GM19372 (cell line): ENCODE data around the gene ZNF101.

ENCODE experiments used
- ATAC-seq: cut with Tn5 transposase; IDR thresholded peaks from one replicate; pipeline ENCODE4 v1.9.1; 2021; ENCODE audit warnings: mild to moderate bottlenecking, low read depth, moderate library complexity; ENCODE audit not compliant: unreplicated experiment

The ZNF101 gene

DNA sequence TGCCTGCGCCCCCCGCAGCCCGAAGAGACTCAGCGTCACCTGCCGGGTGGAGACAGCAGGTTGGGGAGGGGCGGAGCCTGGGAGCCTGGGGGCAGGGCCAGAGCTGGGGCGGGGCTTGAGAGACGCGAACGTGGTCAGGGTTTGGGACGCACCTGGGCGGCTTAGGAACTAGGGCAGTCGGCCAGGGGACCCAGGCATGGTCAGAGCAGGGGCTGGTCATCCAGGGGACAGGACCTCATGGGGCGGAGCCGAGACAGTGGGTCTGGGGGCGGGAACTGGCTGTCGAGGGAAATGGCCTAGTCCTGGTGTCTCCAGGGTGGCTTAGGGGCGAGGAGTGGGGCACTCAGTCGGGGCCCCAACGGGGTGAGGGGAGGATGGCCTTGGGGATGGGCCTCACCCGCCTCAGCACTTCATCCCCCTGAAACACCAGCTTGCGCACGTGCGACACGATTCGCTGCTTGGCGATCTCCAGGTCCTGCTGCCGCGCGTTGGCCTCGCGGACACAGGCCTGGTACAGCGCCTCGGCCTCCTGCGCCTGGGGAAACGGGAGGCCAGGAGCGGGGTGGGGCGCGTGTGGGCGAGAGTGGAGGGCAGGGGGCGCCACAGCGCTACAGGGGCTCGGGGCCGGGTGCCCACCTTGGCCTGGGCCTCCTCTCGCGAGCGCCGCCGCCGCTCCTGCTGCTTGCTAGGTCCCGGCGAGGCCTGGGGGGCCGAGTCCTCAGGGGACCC is 31.0 kb upstream of the ZNF101 start:
- no peak for ATAC-seq

DNA sequence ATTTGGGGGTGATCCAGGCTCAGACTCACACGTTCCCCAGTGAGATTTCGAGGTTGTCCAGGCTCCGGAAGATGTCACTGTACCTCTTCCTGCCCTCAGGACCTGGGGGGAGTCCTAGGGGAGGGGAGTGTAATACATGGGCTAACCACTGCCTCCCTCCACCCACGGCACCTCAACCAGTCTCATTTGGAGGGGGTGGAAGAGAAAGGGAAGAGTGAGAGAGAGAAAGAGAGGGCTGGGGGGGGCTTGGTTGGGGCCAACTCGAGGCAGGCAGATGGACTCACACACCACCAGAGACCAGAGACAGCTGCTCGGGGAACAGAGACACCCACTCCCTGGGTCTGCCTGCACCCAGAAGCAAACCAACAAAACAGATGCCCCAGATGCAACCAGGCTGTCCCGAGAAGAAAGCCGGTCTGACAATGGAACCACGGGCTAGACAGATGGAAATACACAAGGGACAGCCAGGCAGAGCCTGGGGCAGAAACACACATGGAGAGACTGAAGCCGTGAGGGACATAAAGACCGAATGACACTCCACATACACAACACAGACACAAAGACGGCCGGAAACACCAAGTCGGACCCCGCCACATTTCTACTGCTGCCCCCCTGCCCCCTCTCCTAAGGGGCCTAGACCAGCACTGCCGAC is 26.0 kb upstream of the ZNF101 start:
- peak; percentile 29 for ATAC-seq

GRCh38 chr19:19643158-19644053 is 25.2 kb upstream of the ZNF101 start, which contains the start of gene GMIP:
Gene GMIP (minus strand): TSS chr19:19643657. CDS start chr19:19643529, 128 bp downstream.
- ATAC-seq: peak; percentile 66

- ATAC-seq: no peak
Measured at GRCh38 chr19:19644054-19644388, 24.6 kb upstream of the ZNF101 start.

DNA sequence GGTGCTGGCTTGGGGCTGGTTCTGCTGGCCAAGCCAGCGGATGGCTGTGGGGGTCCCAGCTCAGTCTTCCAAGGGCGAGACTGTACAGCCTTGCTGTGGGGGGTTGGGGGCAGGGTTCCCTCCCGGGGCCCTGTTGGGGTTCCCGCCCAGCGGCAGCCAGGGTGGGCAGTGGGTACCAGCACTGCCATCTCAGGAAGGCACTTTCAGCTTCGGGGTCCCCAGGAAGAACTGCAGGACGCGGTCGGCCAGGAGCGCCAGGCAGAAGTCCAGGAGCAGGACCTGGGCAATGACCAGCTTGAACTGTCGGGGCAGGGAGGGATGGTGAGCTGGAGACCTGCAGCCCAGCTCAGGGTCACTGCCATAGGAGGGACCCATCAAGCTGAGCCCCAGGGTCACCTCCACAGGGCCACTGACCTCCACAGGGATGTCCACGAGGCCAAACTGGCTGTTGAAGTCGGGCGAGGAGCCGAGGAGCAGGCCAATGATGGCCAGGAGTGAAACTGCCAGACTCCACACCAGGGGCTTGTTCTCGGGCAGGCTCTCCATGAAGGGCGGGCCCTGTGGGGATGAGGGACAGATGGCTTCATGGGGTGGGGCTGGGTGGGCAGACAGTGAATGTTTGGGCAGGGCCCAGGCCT is 23.3 kb upstream of the ZNF101 start:
- no peak for ATAC-seq

GRCh38 chr19:19647037-19647835 is 21.4 kb upstream of the ZNF101 start:
- no peak for ATAC-seq

GRCh38 chr19:19649155-19649554 is 19.5 kb upstream of the ZNF101 start:
- ATAC-seq: no peak

DNA sequence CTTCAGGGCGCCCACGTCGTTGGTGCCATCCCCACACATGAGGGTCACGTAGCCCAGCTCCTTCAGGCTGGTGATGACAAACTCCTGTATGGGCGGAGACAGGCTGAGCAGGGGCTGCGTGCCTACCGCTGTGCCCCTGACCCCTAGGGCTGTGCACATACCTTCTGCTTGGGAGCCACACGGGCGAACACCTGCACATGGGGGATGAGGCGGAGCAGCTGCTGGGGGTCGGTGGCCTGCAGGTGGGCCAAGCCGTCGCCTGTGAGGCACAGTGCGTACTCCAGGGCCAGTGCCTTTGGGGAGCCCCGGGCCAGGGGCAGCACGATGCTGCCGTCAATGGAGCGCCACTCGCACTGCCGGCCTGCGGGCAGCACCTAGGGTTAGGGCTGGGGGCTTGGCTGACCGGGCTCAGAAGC is 19.1 kb upstream of the ZNF101 start:
- no peak for ATAC-seq

DNA sequence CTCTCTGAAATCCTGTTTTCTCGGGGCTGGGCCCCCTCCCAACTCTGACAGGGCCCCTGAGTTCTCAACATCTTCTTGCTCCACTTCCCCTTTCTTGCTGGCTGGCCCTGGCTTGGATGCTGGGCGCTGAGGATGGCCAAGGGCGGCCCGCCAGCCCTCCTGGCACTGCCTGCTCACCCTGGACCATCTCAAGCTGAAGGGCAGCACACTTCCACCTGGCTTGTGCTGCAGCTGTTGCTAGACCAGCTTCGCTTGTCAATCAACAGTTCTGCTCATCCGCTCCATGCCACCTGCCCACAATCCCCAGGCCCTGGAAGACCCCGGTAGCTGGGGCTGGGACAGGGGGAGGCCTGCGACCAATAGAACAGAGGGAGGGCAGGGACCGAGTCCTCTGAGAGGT is 18.3 kb upstream of the ZNF101 start:
- no peak for ATAC-seq

DNA sequence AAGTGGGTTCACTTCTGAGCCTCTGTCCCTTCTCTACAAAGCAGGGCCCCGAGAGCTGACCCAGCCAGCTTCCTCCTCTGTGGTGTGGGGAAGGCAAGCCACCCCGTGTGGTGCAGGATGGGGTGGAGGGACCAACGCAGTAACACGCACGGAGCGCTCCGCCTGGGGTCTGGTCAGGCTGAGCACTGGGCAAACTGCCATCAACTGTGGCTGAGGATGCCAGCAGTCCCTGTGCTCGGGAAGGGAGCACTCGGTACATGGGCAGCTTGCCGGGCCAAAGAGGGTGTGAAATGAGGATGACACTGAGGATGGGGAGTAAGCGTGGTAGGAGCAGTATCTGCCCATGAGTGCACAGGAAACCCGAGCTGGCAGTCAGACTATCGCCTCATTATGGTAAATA is 17.6 kb upstream of the ZNF101 start:
- no peak for ATAC-seq

- no peak for ATAC-seq
Measured at GRCh38 chr19:19652482-19653295, 15.9 kb upstream of the ZNF101 start.

DNA sequence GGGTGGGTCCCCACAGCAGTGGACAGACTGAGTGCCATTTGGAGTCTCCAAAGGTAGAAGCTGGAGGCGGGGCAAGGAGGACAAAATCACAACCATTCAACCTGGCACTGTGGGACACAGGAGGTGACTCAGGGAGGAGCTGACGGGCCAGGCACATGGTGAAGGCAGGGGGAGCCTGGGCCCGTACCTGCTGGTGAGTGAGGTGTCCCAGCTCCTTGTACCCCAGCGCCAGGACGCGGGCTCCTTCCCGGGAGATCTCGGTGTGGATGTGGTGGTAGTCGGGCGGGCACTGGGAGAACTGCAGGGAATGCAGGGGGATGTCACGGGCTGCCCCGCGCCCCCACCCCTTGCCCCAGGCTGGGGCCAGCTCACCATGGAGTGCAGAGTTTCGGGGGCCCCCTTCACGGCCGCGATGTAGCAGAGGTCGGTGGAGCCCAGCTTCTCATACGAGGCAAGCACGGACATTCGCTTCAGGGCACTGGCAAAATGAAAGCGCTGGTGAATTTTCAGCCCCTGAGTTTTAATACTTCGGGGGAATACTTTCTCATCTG is 15.0 kb upstream of the ZNF101 start:
- ATAC-seq: no peak

- ATAC-seq: no peak
Measured at GRCh38 chr19:19654441-19654840, 14.2 kb upstream of the ZNF101 start.

- ATAC-seq: no peak
Measured at GRCh38 chr19:19655051-19655594, 13.5 kb upstream of the ZNF101 start.

DNA sequence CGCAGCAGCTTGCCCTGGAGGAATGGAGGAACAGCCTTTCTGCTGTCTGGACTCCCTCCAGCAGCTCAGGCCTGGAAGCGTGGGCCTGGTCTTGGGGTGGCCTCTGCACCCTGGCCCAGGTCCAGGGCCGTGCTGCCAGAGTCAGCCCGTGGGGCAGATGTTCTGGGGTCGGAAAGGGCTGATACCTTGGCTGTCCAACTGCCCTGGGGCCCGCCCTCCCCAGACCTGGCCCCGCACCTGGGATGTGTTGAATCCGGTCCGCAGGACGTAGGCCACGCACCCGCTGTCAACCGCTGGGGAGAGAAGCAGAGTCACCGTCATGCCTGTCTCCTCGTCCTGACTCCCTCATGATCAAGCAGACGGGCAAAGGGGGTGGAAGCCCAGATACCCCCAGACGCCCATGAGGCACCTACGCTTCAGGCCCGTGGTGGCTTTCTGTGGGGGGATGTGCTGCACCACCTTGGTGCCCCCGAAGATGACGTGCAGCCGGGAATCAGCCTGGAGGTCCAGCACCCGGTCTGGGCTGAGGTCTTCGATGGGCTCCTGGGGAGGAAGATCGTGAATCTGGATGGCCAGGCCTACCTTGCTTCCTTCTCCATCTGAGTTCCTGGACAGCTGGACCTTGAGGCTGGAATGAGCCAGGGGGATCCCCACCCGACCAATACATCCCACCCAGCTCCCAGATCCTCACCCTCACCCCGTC is 12.8 kb upstream of the ZNF101 start:
- ATAC-seq: no peak

DNA sequence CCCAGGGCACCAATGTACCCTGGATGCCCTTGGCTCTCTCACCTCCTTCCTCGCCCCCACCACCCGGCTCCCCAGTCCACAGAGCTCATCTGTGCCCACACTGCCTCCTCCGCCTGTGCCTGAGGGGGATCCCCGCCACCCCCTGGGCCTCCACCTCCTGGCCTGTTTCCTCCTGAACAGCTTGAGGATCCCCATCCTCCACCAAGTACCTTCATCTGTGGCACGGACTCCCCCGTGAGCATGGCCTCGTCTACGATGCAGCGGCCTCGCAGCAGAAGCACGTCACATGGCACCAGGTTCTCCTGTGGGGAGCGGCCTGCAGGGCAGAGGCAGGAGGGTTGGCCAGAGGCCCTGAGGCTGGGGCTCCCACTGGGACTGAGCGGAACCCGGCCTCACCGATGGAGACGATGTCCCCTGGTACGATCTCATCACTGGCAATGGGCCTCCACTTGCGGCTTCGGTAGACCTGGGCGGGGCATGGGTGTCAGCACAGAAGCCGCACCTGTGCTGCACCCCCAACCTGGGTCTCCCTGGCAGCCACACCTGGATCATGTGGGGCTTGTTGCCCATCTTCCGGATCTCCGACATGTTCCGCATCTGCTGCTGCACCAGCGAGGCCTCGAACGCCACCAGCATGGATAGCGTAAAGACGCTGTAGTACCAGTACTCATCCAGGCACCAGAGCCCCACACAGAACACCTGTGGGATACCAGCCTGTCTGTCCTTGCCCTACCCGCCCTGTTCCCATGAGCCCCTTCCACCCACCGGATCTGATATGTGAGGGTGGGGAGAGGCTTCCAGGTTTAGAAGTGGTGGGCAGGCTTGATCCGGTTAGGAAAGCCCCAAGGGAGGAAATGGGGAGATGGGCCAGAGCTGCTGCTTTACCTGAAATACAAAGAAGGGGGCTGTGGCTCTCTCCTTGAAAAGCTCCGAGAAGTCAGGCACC is 11.9 kb upstream of the ZNF101 start:
- no peak for ATAC-seq

DNA sequence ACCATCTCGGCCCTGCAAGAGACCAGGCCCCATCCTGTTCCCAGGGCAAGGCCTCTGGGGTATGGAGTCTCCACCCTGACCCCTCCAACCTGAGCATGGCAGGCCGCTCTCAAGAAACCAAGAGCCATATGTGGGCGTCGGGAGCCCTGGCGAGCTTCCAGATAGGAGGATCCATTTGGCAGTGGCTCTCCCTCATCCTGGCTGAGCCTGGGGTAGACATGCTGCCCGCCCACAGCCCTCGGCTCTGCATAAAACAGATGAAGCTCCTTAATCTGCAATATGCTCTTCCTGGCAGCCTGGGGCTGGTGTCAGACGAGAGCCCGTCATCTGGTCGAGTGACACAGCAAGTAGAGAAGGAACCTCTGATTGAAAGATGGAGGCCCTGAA is 11.2 kb upstream of the ZNF101 start:
- ATAC-seq: no peak
